Prostate gland (tissue), 2 donors: ENCODE results near the gene PLA2R1. TPM values are rescaled to one million over a fixed set of nuclear protein-coding genes. Genes with fewer than 3 reads are reported as not detected.

Source experiments
- DNase-seq: peaks from one replicate; pipeline ENCODE4 v3.0.0-alpha.2; 2019; ENCODE audit warnings: low spot score
- H3K27ac ChIP-seq, 2 donors: fragments of 200-600 bp; sonication (generic); 2 replicates each; pipeline ENCODE4 v1.5.1; 2017 to 2019
- H3K27me3 ChIP-seq: fragments of 200-600 bp; sonication (generic); replicated peaks from 2 replicates; pipeline ENCODE4 v1.5.1; 2019; ENCODE audit not compliant: insufficient read depth
- H3K36me3 ChIP-seq, 2 donors: fragments of 200-600 bp; sonication (generic); 1 replicate in 1 of 2; 2 replicates in 1 of 2; pipeline versions ENCODE4 v1.5.1 to v1.8.1; 2017 to 2019
- H3K4me1 ChIP-seq: fragments of 200-600 bp; sonication (generic); replicated peaks from 2 replicates; pipeline ENCODE4 v1.5.1; 2019
- H3K4me3 ChIP-seq, 2 donors: fragments of 200-600 bp; sonication (generic); 2 replicates each; pipeline ENCODE4 v1.5.1; 2017 to 2019
- H3K9me3 ChIP-seq: fragments of 200-600 bp; sonication (generic); 2 replicates; pipeline ENCODE4 v1.5.1; 2017
- CTCF ChIP-seq, 4 experiments: fragments of 200-600 bp in 2 of 4; fragments of 450-650 bp in 2 of 4; sonication (generic) in 2 of 4; IDR thresholded peaks; 1 replicate in 3 of 4; 2 replicates in 1 of 4; pipeline ENCODE4 v1.5.1; 2016 to 2019; ENCODE audit warnings: antibody characterized with exemption in 4 of 4, mild to moderate bottlenecking in 2 of 4, moderate library complexity in 2 of 4
- POLR2A ChIP-seq: fragments of 450-650 bp; IDR thresholded peaks from one replicate; pipeline ENCODE4 v1.6.1; 2016; ENCODE audit warnings: antibody characterized with exemption, mild to moderate bottlenecking
- POLR2AphosphoS5 ChIP-seq: sonication (generic); formaldehyde crosslinking; IDR thresholded peaks from one replicate; pipeline ENCODE4 v1.6.1; 2017; ENCODE audit warnings: antibody characterized with exemption
- WGBS: methylation state at CpG from one replicate; pipeline ENCODE4 v1.1.5; 2018; 5-methylcytosine and 5-hydroxymethylcytosine counted together
- intact Hi-C: fragments of 100-400 bp; cut with DNase I; formaldehyde crosslinking; loops from one replicate; pipeline ENCODE4 v1.14.2; 2022
- total RNA-seq, 2 donors: library from RNA; depleted of rRNA; stranded (reverse); fragments of >200 nt; gene quantifications; one replicate each; pipeline ENCODE4 v1.1.0, GENCODE V29; 2016

The PLA2R1 gene
- total RNA-seq, 2 donors from 2014 or later: 8.1 to 10.5 TPM

DNA sequence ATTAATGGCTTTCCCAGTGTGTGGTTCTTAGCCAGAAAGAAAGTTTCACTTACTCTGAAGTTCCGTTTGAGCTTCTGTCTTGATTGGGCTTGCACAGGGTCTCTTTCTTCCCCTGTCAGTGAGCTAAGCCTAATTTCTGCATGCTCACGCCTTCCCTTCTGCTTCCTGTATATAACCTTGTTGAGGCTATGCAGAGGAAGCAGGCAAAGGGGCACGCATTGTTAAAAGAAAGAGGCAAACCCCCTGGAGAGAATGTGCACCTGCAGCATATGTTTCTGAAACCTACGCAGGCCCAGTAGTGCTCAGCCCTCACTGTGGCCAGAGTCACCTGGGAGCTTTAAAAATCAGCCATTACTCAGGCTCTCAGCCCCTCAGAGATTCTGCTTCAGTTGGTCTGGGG, 14.5 kb upstream of the PLA2R1 start:
- WGBS: 74% methylated on average over 4 of the region's 4 CpGs
- DNase-seq: no peak

GRCh38 chr2:160076241-160076640, 13.8 kb upstream of the PLA2R1 start:
- Histone ChIP-seq H3K4me1 (no peaks in the 10 kb centered on the region), H3K27ac (no peak overlapping the region), H3K4me3 (no peak overlapping the region), H3K9me3 (no peaks in the 10 kb centered on the region), H3K27me3 (no peaks in the 10 kb centered on the region), H3K36me3 (no peaks in the 10 kb centered on the region)
- TF ChIP-seq CTCF (IDR thresholded peaks at IDR 0.05) (no peak), POLR2AphosphoS5 (no peak), POLR2A (no peak)
- intact Hi-C loops: no loop called here
- DNase-seq: no peak
- WGBS: 74% methylated on average over 2 of the region's 2 CpGs

More for the DNA sequence above, 14.5 kb upstream of the PLA2R1 start:
- Histone ChIP-seq H3K9me3 (no peaks in the 10 kb centered on the region), H3K4me3 (no peak overlapping the region), H3K4me1 (no peaks in the 10 kb centered on the region), H3K36me3 (no peaks in the 10 kb centered on the region), H3K27ac (no peak overlapping the region), H3K27me3 (no peaks in the 10 kb centered on the region)
- TF ChIP-seq POLR2AphosphoS5 (no peak), POLR2A (no peak), CTCF (IDR thresholded peaks at IDR 0.05) (no peak)
- intact Hi-C loops: no loop called here

DNA sequence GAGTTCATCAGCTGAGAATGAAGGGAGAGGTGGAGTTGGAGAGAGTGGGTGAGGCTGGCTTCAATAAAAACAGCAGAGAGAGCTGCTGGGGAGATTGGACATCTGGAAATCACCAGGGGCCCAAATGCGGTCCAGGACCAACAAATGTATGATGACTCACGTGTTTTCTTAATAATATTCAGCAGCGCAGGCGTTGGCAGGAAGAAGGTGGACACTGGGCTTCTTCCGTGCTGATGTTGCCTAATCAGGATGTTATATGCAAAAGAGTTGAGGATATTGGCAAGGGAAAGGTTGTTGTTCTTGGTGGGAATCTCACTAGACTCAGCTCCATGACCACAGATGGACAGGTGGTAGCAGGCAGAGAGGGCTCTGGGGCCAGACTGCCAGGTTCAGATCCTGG, 12.8 kb upstream of the PLA2R1 start:
- Histone ChIP-seq H3K4me1 (no peaks in the 10 kb centered on the region), H3K36me3 (no peaks in the 10 kb centered on the region), H3K4me3 (no peak overlapping the region), H3K27ac (no peak overlapping the region), H3K27me3 (no peaks in the 10 kb centered on the region), H3K9me3 (no peaks in the 10 kb centered on the region)
- DNase-seq: no peak
- WGBS: 91% methylated on average over 5 of the region's 5 CpGs
- intact Hi-C loops: no loop called here
- no peak for TF ChIP-seq POLR2A
- no peak for TF ChIP-seq POLR2AphosphoS5
- TF ChIP-seq CTCF (IDR thresholded peaks at IDR 0.05): no peak

DNA sequence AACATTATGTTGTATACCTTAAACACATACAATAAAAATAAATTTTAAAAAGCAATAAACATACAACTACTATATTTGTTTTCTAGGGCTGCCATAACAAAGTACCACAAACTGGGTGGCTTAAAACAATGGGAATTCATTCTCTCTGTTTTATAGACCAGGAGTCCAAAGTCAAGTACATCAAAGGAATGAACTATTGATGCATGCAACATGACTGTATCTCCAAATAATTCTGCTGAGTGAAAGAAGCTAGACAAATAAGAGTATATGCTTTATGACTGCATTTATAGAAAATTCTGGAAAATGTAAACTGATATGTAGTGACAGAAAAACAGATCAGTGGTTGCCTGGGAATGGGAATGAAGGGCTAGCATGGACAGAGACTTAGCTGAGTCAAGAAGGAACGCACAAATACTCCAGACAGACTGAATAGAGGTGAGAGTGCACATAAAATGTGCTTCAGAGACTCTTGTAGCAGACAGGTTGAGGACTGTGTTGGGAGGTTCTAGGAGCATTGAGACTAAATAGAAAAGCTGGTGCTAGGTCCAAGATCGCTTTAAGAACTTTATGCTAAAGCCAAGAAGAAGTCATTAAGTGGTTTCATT, 11.0 kb upstream of the PLA2R1 start:
- no peaks in the 10 kb centered on the region for H3K27me3 ChIP-seq
- intact Hi-C loops: no loop called here
- H3K9me3 ChIP-seq: no peaks in the 10 kb centered on the region
- TF ChIP-seq POLR2A: no peak
- no peak overlapping the region for H3K27ac ChIP-seq
- H3K36me3 ChIP-seq: no peaks in the 10 kb centered on the region
- no peaks in the 10 kb centered on the region for H3K4me1 ChIP-seq
- WGBS: 48% methylated on average over 2 of the region's 2 CpGs
- DNase-seq: no peak
- H3K4me3 ChIP-seq: no peak overlapping the region

DNA sequence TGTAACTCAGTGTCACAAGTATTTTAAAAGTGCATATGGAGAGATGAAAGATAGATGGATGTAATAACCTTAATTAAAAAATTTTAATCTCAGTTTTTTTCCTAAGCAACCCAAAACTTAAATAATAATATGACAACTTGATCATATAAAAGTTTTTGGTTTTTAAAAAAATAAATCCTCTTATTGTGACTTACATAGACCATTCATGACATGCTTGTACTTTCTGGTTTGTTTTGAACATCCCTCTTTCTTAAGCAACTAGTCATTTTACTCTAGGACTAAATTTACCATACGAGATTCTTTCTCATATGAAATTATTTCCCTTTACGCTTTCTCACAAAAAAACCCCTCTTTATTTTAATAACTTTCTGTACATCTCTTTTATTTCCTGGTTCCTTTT, 6.5 kb upstream of the PLA2R1 start:
- H3K9me3 ChIP-seq: no peaks in the 10 kb centered on the region
- no peaks in the 10 kb centered on the region for H3K27me3 ChIP-seq
- H3K27ac ChIP-seq: no peak overlapping the region
- WGBS: 94% methylated on average over 2 of the region's 2 CpGs
- intact Hi-C loops: no loop called here
- TF ChIP-seq POLR2A (no peak), POLR2AphosphoS5 (no peak), CTCF (IDR thresholded peaks at IDR 0.05) (no peak)
- no peak for DNase-seq
- H3K4me1 ChIP-seq: no peaks in the 10 kb centered on the region
- no peak overlapping the region for H3K4me3 ChIP-seq
- no peaks in the 10 kb centered on the region for H3K36me3 ChIP-seq
